ENCODE results near the gene STIM1.
A peak's percentile ranks its signal among the peaks of the same experiment; 100 is the strongest.
"Not testable (repeated sequence)": the region's sequence is repeated elsewhere in the genome, so short reads cannot be mapped to it uniquely, and the experiment has no call there.

Gene STIM1

DNA sequence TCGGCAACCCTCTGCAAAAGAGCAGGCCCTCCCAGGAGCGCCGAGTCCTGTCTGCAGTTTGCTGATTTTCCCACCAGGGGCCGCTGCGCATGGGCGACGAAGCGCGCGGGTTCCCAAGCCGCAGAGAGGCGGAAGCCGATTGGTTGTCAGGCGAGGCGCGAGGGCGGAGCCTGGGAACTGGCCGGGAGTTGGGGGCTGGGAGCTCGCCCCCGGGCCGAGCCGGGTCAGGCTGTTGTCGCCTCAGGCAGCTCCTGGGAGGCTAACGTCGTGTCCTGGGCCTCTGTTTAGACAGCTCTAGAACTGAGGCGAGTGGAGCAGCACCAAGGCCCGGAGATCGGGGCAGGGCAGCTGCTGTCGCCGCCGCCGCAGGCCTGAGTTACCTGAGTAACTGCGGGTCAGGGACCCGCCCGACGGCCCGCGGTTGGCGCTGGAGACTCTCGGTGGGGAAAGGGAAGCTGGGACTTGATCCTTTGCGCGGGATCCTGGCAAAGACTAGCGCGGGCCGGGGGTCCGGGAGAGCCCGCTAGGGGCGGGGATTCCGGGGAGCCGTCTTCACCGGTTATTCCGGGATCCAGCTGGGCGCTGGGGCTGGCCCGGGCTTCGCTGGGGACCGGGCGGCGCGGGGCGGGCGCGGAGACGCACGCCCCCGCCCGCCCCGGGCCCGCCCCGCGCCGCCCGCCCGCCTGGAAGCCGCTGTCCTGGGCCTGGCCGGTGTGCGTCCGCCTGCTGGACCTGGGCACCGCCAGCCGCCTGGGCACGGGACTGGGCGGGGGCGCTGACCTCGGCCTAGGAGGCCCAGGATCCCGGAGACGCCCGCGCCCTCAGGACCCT, at the start of gene STIM1:
TSS of gene STIM1 (plus strand) at position 688 of the 831 bp plus-strand sequence. CDS start 607 bp downstream, outside the sequence.
- peak; percentile 98 for DNase-seq

DNA sequence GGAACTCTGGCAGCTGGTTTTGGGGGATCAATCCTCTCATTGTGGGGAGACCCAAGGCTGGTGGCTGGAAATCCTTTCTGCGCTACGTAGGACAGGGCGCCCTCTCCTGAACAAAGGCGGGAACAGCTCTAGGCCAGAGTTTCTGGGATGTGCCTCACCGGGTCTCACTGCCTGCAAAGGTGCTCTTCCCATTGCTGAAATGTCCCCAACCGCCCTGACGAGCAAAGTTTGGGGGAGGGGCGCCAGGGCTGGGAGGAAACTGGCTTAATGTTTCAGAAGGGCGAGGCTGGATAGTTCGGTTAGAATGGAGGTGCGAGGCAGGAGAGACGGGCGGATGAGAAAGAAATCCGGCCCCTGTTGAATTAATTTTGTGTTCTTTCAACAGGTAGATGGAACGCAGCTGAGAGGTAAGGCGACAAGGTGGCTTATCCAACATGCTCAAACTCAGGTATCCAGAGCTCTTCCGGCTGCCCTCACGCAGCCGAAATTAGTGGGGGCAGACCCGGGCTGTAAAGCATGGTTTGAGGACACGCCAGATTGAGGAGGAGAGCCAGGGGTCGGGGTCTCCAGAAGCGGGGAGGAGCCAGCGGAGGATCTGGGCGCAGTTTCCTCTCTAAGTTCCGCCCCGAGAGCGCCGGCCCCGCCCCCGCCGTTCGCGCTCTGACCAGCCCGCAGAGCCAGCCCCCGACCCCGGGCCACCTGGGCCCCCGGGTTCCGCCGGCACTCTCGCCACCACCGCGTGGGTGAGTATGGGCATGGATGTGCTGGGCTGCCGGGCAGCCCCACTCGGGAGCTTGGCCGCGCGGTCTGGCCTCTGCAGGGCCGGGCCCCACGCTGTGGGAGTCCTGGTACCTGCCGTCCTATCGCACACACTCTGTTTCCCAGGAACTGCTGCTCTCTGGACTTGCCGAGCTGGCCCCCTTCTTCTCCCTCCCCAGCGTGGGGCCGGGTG, 47.3 kb upstream of the STIM1 start, which contains the start of gene PGAP2:
TSS of gene PGAP2 (plus strand) at position 652 of the 952 bp plus-strand sequence. CDS start 2,700 bp downstream, outside the sequence.
- peak; percentile 60 for DNase-seq

DNA sequence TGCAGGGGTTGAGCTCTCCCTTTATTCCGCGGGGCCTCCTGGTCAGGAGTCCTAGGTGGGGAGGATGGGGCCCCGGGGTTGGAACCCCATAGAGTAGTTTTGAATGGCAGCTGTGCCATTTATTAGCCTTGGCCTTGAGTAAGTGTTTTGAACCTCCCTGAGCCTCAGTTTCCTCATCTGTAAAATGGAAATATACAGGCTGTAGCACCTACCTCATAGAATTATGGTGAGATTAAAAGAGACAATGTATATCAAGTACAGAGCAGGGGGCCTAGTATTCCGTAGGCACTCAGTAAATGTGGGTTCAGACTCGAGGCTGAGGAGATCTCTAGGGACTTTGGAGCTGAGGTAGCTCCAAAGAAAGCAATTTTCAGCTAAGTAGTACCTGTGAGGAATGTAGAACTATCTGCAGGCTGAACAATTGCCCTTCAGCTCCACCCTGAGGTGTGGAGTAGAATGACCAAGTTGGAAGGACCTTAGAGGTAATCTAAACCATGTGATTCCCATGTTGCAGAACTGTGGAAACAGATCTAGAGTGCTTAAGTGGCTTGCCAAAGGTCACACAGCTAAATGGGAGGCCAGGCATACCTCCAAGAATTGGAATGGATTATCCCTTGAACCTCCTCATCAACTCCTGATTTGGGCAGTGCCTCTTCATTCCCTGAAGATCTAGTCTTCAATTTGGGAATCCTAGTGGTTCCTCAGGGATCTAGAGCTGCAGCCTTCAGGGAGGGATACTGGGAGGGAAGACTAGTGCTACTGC, 46.4 kb upstream of the STIM1 start:
- peak; percentile 38 for DNase-seq

DNA sequence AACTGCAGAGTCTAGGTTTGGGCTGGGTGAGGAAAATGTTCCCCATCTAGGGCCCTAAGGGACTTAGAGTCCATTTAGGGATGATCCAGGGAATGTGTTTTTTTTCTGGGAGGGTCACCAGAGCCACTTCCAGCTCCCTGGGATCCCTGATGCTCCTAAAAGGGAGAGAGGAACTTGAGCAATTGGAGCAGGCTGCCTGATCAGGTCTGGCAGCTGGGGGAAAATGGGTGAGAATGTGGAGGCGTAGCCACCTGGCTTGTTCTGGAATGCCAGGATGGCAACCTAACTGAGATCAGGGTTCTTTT, 45.9 kb upstream of the STIM1 start:
- no peak for DNase-seq

DNA sequence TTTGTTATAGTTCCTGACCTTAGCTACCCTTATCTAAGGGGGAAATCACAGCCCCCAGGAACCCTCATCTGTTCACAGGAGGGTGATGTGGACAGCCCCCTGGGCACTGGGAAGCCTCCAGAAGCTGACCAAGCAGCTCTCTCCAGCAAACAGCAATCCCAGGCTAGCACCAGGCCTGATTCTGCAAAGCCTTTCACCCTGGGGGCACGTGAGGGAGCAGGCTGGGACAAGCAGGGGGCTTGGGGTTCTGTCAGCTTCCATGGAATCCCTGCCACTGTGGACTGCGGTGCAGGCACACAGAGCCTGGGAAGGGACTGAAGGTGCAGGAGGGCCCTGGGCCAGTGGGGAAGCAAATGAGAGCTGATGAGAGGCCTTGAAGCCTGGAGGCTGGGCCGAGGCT, 45.0 kb upstream of the STIM1 start:
- no peak for DNase-seq

DNA sequence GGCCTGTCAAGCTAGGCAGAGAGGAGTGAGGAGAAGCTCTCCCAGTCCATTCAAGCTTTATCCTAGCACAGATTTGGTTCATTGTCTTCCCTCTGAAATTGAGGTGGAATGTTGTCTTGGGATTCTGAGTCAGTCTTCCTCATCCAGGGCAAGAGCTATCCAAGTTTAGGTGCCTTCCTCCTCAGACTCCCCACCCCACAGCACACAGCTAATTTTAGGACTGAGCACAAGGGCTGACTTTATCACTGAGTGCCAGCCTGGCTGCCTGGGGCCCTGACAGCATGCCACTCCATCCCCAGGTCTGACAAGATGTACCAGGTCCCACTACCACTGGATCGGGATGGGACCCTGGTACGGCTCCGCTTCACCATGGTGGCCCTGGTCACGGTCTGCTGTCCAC, 44.5 kb upstream of the STIM1 start:
- no peak for DNase-seq

DNA sequence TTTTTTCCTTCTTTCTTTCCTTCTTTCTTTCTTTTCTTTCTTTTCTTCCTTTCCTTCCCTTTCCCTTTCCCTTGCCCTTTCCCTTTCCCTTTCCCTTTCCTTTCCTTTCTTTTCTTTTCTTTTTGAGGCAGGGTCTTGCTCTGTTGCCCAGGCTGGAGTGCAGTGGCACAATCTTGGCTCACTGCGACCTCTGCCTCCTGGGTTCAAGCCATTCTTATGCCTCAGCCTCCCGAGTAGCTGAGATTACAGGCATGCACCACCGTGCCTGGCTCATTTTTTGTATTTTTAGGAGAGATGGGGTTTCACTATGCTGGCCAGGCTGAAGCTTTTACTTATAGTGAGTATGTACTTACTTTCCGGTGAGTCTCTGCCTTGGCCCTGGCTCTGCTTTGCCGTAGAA, 40.6 kb upstream of the STIM1 start:
- DNase-seq: not testable (repeated sequence)

DNA sequence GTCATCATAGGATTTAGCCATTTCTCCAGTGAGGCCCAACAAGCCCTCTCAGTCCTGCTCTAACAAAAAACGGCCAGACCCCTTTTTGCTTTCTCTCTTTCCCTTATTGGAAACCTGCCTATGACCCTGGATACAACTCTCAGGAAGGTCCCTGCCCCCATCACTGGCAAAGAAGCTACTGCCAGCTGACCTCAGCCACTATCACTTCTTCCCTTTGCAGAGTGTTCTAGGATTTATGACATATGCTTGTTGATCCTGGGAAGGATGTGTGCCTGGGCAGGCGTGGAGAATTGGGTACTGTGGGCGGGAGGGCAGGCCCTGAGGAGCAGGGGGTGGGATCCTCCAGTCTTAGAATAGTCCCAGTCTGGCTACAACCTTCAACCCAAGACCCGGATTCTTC, 39.6 kb upstream of the STIM1 start:
- DNase-seq: no peak

DNA sequence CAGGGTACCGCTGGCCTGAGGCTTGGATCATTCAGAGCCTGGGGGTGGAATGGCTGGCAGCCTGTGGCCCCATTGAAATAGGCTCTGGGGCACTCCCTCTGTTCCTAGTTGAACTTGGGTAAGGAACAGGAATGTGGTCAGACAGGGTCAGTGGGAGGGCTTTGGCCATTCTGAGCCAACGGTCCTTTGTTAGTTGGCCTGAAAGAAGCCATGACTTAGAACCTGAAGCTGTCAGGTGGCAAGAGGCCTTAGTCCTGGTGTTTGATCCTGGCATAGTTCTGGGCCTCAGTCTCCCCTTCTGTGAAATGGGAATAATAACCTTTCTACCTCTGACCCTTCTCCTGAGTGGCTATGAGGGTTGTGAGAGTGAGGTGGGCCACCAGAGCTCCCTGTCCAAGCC, 38.8 kb upstream of the STIM1 start:
- no peak for DNase-seq

DNA sequence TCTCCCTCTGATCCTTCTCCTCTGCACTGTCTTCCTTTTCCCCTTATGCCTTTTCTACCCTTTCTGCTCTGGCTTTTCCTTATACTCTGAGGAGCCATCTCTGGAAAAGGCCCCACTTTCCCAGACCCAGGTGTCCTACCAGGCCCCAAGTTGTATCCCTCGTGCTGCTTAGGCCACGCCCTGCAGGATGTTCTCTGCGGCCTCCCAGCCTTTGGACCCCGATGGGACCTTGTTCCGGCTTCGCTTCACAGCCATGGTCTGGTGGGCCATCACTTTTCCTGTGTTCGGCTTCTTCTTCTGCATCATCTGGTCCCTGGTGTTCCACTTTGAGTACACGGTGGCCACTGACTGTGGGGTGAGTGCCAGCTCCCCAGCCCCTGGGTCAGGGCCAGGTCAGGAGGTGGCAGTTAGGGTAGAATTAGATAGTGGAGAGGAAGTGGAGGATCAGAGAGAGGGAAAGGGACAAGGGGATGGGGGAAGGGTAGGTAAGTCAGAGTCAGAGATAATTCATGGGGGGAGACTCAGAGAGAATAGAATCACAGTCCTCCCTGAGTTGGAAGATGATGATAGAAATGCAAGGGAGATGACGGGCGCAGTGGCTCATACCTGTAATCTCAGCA, 38.2 kb upstream of the STIM1 start:
- DNase-seq: no peak

DNA sequence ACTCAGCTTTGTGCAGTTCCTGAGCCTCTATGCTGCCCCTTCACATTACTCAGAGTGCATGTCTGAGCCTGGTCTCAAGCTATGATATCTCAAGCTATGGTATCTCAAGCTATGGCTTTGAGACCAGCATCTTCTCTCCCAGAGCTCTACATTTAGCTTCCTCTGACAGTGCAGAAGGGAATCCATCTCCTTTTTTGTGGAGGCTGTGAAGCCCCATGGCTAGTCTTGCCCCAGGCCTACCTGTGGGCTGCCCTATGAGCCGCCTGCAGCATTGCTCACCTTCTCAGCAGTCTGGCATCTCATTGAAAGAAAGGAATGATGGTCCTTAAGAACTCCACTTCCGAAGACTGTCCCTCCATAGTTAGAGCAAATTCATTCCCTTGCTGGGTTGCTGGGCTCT, 34.5 kb upstream of the STIM1 start:
- no peak for DNase-seq

DNA sequence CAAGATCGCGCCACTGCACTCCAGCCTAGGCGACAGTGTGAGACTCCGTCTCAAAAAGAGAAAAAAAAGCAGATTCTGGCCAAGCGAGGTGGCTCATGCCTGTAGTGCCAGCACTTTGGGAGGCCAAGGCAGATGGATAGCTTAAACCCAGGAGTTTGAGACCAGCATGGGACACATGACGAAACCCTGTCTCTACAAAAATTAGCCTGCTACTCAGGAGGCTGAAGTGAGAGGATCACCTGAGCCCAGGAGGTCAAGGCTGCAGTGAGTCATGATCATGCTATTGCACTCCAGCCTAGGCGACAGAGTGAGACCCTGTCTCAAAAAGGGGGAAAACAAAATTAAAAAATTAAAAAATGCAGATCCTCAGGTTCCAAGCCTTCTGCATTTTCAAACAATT, 33.2 kb upstream of the STIM1 start:
- no peak for DNase-seq

DNA sequence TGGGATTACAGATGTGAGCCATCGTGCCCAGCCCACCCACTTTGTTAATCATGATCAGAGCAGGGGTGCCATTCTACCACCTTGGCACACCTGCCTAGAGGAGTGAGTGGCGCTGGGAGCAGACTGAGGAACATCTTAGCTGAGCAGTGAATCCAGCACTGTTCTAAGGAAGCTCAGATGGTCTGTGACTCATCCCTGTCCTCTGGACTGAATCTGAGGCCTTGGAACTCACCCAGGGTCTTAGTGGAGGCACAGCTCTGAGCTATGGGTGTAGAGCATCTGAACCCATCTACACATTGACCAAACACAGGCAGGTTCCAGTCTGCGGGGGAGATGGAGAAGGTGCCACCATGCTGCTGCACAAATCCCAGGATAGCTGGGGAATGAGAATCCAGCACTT, 32.2 kb upstream of the STIM1 start:
- no peak for DNase-seq

DNA sequence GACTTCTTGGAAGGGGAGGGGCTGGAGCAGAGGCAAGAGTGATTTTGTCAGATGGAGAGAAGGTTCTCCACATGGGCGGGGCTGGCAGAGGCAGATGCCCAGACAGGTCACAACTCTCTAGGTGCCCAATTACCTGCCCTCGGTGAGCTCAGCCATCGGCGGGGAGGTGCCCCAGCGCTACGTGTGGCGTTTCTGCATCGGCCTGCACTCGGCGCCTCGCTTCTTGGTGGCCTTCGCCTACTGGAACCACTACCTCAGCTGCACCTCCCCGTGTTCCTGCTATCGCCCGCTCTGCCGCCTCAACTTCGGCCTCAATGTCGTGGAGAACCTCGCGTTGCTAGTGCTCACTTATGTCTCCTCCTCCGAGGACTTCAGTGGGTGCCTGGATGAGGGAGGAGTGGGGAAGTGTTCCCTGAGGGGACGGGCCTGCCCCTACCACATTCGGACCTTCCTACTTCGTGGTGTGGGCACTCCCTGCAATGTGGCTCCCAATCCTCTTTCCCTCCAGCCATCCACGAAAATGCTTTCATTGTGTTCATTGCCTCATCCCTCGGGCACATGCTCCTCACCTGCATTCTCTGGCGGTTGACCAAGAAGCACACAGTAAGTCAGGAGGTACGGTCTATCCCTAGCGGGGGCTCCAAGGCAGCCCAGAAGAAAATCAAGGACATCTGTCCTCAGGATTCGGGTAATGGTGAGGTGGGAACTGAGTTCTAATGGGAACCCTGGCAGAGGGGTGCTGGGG, 31.5 kb upstream of the STIM1 start:
- no peak for DNase-seq

DNA sequence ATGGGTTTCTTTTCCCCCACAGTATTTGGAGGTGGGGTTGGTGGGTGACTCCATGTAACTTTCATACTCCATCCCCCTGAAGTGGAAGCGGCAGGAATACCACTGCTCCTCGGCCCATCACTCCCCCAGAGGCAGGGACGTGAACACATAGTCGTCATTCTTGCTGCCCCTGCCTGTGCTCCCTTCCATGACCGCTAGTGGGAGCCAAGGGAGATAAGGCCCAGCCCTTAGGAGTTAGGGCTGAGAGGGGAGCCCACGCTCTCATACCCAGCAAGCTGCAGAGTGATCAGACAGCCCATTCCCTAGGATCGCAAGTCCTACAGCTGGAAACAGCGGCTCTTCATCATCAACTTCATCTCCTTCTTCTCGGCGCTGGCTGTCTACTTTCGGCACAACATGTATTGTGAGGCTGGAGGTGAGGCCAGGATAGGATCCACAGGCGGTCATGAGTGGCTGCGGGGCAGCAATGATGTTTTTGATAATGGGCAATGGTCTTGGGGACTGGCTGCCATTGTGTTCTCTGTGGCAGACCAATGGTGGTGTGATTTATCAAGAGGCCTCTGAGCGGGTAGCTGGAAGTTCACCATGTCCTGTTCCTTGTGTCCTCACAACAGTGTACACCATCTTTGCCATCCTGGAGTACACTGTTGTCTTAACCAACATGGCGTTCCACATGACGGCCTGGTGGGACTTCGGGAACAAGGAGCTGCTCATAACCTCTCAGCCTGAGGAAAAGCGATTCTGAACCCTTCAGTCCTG, 30.6 kb upstream of the STIM1 start:
- DNase-seq: peak; percentile 82

DNA sequence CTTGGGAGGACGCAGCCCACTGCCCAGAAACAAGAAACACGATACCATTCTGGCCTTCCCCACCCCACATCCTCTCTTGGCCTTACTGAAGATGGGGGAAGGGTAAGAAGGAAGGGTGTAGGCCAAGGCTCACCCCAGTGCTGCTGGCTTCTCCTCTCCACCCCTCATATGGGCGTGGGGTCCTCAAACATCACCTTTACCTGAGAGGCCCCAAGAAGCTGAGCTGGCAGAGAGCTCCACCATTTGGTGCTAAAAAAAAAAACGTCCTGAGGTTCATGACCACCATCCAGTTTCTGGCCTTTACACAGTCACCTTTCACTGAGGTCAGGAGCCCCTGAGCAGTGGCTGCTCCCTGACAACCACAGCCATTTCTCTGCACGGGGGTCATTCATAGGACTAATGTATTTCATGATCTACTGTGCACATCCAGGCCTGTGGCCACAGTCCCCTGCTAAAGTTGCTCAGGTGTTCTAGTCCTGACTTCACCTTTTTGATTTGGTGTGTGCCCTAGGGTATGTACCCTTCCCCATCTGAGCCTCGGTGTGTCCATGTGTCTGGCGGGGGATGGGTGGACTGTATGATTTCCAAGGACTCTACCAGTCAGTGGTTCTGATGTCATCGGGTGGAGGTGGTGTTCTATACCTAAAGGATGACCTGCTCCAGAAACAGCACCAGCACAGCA, 29.9 kb upstream of the STIM1 start:
- no peak for DNase-seq

DNA sequence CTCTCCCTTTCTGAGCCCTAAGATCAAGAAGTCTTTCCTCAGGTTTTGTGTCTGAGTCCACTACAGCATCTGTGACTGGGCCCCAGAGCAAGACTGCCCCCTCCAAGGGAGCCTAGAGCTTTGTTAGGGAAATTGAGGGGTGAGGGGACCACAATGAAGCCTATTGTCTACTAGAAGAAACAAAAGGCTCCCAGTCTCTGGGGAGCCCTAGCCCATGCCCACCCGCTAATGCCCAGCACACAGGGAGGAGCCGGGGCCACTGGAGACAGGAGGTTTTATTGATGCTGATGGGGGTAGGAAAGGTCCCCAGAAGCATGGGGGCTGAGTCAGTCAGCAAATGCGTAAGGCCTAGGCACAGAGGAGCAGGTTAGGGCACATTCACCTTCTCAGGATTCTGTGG, 28.7 kb upstream of the STIM1 start:
- no peak for DNase-seq

DNA sequence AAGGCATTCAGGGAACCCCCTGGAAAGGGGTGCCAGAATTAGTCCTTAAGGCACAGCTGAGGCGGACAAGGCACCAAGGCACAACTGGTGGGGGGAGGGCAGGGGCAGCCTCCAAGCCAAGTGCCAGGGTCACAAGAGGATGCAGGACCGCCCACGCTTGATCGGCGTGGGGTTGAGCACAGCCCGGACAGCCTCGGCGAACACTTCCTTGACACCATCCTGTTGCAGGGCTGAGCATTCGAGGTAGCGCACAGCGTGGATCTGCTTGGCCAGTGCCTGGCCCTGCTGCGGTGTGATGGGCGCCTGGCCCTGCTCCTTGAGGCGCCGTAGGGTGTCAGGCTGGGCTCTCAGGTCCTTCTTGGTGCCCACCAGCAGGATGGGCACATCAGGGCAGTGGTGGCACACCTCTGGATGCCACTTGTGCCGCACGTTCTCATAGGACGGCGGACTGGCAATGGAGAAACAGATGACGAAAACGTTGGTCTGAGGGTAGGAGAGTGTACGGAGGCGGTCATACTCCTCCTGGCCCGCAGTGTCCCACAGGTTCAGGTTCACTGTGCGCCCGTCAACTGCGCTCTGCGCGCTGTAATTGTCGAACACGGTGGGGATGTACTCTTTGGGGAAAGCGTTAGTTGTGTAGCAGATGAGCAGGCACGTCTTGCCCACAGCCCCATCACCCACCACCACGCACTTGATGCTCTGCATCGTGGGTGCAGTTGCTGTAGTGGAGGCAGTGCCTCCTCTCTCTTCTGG, 27.9 kb upstream of the STIM1 start:
- DNase-seq: no peak

DNA sequence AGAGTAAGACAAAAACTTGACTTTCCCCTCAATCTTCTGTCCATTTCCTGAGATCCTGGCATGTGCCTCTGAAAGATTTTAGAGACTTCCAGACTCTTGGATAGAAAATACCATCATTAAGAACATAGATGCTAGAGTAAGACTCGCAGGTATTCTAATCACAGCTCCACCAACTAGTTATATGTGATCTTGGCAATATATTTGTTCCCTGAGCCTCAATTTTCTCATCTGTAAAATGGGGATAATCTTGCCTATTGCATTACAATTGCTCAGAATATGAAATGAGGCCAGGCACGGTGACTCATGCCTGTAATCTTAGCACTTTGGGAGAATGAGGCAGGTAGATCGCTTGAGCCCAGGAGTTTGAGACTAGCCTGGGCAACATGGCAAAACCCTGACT, 25.4 kb upstream of the STIM1 start:
- no peak for DNase-seq

DNA sequence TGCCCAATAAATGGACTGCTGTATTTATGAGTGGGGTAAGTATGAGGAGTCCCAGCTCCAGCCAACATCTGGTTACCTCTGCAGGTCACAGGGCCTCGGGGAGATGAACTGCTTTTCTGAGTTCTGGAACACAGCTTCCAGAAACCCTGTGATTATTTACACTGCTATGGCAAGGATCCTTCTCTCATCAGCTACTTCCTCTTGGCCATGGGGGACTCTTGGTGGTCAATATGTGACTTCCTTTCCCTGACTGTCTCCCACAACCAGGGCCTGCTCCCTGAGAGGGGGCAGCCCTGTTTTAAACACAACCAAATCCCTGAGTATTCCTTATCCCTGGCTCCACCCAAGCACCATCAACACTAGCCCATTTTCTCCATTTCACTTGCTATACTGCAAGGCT, 24.7 kb upstream of the STIM1 start:
- no peak for DNase-seq
